Uterus (tissue), 4 donors: ENCODE measurements around the gene CSNK1A1L. TPM values are rescaled to one million over a fixed set of nuclear protein-coding genes. Genes with fewer than 3 reads are reported as not detected.

Experiments
- DNase-seq, 2 donors: peaks; one replicate each; pipeline ENCODE4 v3.0.0-alpha.2; 2019 to 2020
- H3K27ac ChIP-seq, 2 donors: fragments of 200-600 bp; sonication (generic); 1 replicate in 1 of 2; 2 replicates in 1 of 2; pipeline ENCODE4 v1.5.1; 2016 to 2018
- H3K27me3 ChIP-seq, 2 donors: fragments of 200-600 bp; sonication (generic); one replicate each; pipeline ENCODE4 v1.5.1; 2018 to 2019; ENCODE audit warnings: control low read depth in 1 of 2
- H3K36me3 ChIP-seq, 2 donors: fragments of 200-600 bp; sonication (generic); one replicate each; pipeline ENCODE4 v1.5.1; 2019; ENCODE audit warnings: control low read depth in 1 of 2
- H3K4me1 ChIP-seq, 2 donors: fragments of 200-600 bp; sonication (generic); one replicate each; pipeline ENCODE4 v1.5.1; 2018 to 2019; ENCODE audit warnings: control low read depth in 1 of 2
- H3K4me3 ChIP-seq, 2 donors: fragments of 200-600 bp; sonication (generic); 1 replicate in 1 of 2; 2 replicates in 1 of 2; pipeline ENCODE4 v1.5.1; 2018 to 2019; ENCODE audit warnings: mild to moderate bottlenecking in 1 of 2
- H3K9me3 ChIP-seq, 2 donors: fragments of 200-600 bp; sonication (generic); one replicate each; pipeline ENCODE4 v1.5.1; 2019; ENCODE audit warnings: control low read depth in 1 of 2
- CTCF ChIP-seq, 4 experiments: fragments of 200-600 bp in 2 of 4; fragments of 450-650 bp in 2 of 4; sonication (generic) in 2 of 4; IDR thresholded peaks; one replicate each; pipeline ENCODE4 v1.5.1; 2016 to 2019; ENCODE audit warnings: antibody characterized with exemption in 4 of 4, mild to moderate bottlenecking in 2 of 4, moderate library complexity in 1 of 4
- POLR2A ChIP-seq, 2 donors: fragments of 450-650 bp; IDR thresholded peaks; one replicate each; pipeline ENCODE4 v1.6.1; 2016; ENCODE audit warnings: antibody characterized with exemption in 2 of 2, mild to moderate bottlenecking in 1 of 2, moderate library complexity in 1 of 2
- intact Hi-C: fragments of 100-400 bp; cut with DNase I; formaldehyde crosslinking; loops from one replicate; pipeline ENCODE4 v1.15.1; 2023; ENCODE audit warnings: low total_unique reads
- total RNA-seq, 4 donors: library from RNA; depleted of rRNA in 3 of 4; stranded (reverse); fragments of >200 nt in 3 of 4; gene quantifications; one replicate each; pipeline versions ENCODE4 v1.1.0 to v1.2.4, GENCODE V29; 2014 to 2023
- donor health status: DM: yes; HTN: yes; CAD: no.

The CSNK1A1L gene
- total RNA-seq, 4 donors from 2014 or later, result not detected

GRCh38 chr13:37076818-37077217 is 28.6 kb downstream of the CSNK1A1L start:
- Histone ChIP-seq H3K4me1 (no peaks in the 10 kb centered on the region), H3K36me3 (no peaks in the 10 kb centered on the region), H3K27me3 (no peaks in the 10 kb centered on the region), H3K9me3 (no peaks in the 10 kb centered on the region), H3K4me3 (no peak overlapping the region), H3K27ac (no peak overlapping the region)
- no peak for DNase-seq
- intact Hi-C loops, result no loop called here
- TF ChIP-seq CTCF (IDR thresholded peaks at IDR 0.05) (no peak), POLR2A (IDR thresholded peaks at IDR 0.05) (no peak)

- intact Hi-C loops, result no loop called here
- no peak for DNase-seq
- H3K27me3 ChIP-seq, result no peaks in the 10 kb centered on the region
Measured at GRCh38 chr13:37075164-37075563, 30.3 kb downstream of the CSNK1A1L start.

GRCh38 chr13:37074703-37075102 is 30.8 kb downstream of the CSNK1A1L start:
- no peak for DNase-seq
- Histone ChIP-seq H3K36me3 (no peaks in the 10 kb centered on the region), H3K4me3 (no peak overlapping the region), H3K27ac (no peak overlapping the region), H3K9me3 (no peaks in the 10 kb centered on the region), H3K4me1 (no peaks in the 10 kb centered on the region), H3K27me3 (no peaks in the 10 kb centered on the region)
- TF ChIP-seq CTCF (IDR thresholded peaks at IDR 0.05) (peak; percentile 43 to 46 (median 43)), POLR2A (IDR thresholded peaks at IDR 0.05) (no peak)
- intact Hi-C loops, result no loop called here

More at GRCh38 chr13:37075164-37075563, 30.3 kb downstream of the CSNK1A1L start:
- H3K4me3 ChIP-seq, result no peak overlapping the region
- H3K9me3 ChIP-seq, result no peaks in the 10 kb centered on the region
- H3K36me3 ChIP-seq, result no peaks in the 10 kb centered on the region
- no peak overlapping the region for H3K27ac ChIP-seq
- TF ChIP-seq CTCF (IDR thresholded peaks at IDR 0.05) (no peak), POLR2A (IDR thresholded peaks at IDR 0.05) (no peak)
- H3K4me1 ChIP-seq, result no peaks in the 10 kb centered on the region

GRCh38 chr13:37072024-37072423 is 33.4 kb downstream of the CSNK1A1L start:
- Histone ChIP-seq H3K4me1 (no peaks in the 10 kb centered on the region), H3K27me3 (no peaks in the 10 kb centered on the region), H3K9me3 (no peaks in the 10 kb centered on the region), H3K4me3 (no peak overlapping the region), H3K36me3 (no peaks in the 10 kb centered on the region), H3K27ac (no peak overlapping the region)
- no peak for TF ChIP-seq CTCF (IDR thresholded peaks at IDR 0.05)
- TF ChIP-seq POLR2A (IDR thresholded peaks at IDR 0.05), result no peak
- no peak for DNase-seq
- intact Hi-C loops, result no loop called here

- no peak overlapping the region for H3K4me3 ChIP-seq
- H3K27ac ChIP-seq, result no peak overlapping the region
- TF ChIP-seq CTCF (IDR thresholded peaks at IDR 0.05) (no peak), POLR2A (IDR thresholded peaks at IDR 0.05) (no peak)
- no peaks in the 10 kb centered on the region for H3K4me1 ChIP-seq
- intact Hi-C loops, result no loop called here
- DNase-seq, result no peak
- no peaks in the 10 kb centered on the region for H3K9me3 ChIP-seq
- H3K36me3 ChIP-seq, result no peaks in the 10 kb centered on the region
- H3K27me3 ChIP-seq, result no peaks in the 10 kb centered on the region
Measured at GRCh38 chr13:37070956-37071355, 34.5 kb downstream of the CSNK1A1L start.
